Muscle of back (tissue), 11 donors: ENCODE data around the gene PIK3CA. TPM values are rescaled to one million over a fixed set of nuclear protein-coding genes. Genes with fewer than 3 reads are reported as not detected.

Source experiments
- DNase-seq, 3 donors: peaks; one replicate each; pipeline versions ENCODE4 v3.0.0 to v3.0.0-alpha.2; 2013
- polyA plus RNA-seq, 10 donors: library from polyadenylated mRNA; unstranded; fragments of 120-200 nt; gene quantifications; one replicate each; pipeline ENCODE4 v1.2.1, GENCODE V29; 2013; ENCODE audit not compliant: insufficient read length in 10 of 10

Gene PIK3CA
- polyA plus RNA-seq, 10 donors = 20.1 to 30.0 (median 24.2) TPM

DNA sequence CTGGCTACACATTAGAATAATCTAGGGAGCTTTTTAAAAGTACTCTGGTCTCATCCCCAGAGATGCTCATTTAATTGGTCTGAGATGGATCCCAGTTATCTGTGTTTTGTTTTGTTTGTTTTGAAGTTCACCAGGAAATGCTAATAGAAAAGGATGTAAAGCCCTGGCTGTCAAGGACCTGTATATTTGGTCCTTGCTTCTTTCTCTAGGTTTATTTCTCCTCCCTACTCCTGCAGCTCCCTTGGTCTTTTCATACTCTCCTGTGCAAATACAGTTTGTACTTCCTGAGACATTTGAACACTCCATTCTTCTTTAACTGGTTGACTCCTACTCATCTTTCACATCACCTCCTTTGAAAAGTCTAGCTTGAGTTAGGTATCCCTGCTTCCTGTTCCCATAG is 3.3 kb downstream of the PIK3CA start:
- no peak for DNase-seq

DNA sequence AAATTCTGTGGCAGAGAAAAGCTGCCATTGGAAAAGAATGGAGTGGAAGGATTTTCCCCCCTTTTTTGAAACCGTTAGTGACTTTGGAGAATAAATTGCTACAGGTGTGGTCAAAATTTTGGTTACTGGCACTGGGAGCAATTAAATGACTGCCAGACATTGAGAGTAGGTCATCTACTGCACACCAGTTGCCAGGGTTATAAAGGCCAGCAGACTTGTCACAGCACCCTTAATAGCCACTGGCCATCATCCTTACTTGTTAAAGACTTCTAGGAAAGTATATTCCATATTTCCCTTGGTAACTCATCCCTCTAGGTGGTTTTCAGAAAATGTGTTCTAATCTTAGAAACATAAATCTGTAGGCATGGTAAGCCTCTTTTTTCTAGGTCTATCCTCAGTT is 8.0 kb downstream of the PIK3CA start:
- no peak for DNase-seq

DNA sequence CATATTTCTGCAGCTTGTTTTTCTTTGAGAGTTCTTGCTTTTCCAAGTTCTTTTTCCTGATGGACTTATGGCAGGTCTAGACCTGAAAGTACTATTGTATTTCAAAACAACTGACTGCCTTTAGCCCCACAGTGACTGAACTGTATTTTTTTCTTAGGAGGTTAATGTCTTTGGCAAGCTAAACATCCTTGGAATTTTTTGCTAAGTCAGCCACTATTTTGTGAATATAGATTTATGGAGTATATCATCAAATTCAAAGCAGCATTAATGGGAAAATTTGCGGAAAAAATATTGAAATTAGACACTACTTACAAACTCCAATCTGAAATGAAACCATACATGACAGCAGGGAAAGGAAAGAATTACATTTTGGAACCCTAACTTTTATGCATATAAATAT is 8.6 kb downstream of the PIK3CA start:
- no peak for DNase-seq

DNA sequence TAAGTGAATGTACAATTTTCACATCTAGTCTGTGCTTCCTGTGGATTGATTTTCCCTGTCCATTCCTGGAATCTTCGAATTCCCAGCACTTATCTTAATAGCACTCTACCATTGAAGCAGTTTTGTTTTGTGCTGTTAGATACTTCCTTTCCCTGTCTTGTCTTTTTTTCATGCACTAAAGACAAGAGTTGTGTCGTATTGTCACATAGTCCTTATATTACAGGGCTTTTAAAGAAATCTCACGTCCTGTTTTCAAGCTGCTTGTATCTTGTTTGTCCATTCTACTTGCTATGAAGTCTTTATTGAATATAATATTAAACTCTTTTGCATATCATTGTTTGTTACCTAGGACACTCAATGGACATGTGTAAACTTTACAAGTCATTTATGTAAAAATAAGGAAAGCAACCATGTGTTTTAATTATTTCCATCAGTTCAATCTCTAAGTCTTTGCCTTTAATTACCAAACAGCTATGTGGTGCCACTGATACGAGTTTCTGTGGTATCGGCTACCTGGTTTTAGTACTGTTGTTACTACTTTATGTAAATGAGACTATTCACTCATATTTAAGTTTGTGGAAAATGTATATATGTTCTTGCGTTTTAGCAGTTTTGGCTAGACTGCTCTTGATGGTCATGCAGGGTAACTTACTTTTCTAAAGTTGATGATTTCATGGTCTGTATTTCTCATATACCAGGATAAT is 10.3 kb downstream of the PIK3CA start:
- no peak for DNase-seq

DNA sequence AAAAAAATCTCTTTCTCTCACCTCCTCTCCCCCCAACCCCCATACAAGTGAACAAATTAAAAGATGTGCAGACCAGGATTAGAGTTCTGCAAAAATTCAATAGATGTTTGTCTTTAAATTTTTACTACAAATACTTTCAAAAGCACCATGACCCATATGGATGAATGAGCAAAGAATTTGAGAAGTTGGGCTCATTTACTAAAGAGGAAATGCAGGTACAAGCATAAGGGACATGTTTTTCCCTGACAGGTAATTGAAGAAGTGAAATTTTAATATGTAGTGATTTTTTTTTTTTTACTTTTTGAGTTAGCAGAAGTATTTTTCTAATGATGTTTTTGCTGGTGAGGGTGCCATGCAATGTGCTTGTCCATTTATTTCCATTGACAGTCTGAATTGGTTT is 15.3 kb downstream of the PIK3CA start:
- DNase-seq = no peak

DNA sequence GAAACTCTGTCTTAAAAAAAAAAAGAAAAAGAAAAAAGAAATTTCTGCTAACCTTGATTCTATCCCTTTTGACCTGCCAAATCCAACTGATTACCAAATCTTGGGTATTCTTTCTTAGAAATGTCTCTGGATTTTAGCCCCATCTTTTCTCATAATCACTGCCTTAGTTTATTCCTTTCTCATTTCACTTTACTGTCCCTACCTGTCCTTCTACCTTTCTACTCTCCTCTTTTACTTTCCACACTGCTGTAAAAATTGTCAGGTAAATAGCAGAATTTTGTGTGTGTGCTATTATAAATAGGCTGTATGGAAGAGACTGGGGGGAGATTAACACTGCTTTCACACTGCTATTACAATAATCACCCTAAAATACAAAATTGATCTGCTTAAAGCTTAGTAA is 16.7 kb downstream of the PIK3CA start:
- DNase-seq = no peak

DNA sequence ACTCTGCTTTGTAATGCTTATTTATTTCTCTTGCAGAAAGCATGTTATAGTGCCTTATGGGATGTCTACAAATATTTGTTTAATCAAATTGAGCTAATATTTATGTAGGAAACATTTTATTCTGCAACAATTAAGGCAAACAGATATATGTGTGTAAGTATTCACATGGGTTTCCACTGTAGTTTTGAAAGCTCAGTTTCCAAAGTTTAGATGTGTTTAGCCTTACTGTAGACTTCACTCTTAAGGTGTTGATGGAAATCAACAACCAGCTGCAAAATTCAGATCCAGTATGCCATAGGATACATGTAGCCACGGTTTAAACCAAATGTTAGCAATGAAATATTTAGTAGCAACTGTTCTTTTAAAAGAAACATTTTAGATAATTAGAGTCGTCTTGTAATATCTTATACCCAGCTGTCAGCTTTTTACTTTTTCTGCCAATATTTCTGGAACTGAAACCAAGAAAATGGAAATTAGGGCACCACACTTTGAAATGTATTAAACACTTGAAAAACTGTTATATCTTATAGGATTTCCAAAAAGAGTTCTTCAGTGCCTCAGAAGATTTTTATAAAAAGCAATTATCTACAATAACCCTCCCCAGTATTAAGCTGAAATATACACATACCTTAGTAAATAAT is 18.5 kb downstream of the PIK3CA start:
- no peak for DNase-seq

DNA sequence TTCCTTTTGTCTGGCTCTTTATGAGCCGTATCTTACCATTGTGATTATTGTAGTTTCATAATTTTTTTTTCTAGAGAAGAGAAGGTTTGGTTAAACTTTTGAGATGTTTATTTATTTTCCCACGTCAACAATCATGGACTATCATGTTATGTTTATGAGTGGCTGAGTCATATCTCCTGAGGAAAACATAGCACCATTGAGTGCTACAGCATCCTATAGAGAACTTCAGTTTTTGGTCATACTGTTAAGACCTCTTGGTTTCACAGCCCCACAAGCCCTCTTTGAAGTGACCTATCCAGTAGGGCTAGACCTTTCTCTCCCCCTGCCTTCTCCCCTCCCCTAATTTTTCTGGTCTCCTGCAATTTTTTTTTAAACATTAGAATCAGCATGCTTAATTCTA is 20.8 kb downstream of the PIK3CA start:
- DNase-seq = no peak

DNA sequence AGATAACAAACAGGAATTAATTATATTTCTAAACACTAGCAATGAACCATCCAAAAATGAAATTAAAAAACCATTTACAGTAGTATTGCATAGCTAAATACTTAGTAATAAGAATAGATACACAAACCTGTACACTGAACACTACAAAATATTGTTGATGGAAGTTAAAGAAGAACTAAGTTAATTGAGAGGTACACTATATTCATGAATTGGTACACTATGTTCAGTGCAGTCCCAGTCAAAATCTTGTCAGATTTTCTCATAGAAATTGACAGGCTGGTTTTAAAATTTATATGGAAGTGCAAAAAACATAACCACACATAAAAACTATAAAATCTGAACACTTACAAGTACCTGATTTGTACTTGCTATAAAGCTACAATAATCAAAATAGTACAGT is 24.4 kb downstream of the PIK3CA start:
- no peak for DNase-seq

DNA sequence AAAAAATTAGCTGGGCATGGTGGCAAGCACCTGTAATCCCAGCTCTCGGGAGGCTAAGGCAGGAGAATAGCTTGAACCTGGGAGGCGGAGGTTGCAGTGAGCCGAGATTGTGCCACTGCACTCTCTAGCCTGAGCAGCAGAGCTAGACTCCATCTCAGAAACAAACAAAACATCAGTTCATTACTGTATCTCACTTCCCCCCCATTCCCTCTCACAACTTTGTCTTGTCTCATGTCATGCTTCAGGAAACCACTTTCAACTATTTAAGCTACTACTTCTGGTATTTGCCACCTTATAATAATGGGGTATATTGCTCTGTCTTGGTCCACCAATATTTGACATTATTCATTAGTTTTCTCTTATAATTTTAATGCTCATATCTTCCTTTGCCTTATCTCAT is 26.2 kb downstream of the PIK3CA start:
- no peak for DNase-seq

DNA sequence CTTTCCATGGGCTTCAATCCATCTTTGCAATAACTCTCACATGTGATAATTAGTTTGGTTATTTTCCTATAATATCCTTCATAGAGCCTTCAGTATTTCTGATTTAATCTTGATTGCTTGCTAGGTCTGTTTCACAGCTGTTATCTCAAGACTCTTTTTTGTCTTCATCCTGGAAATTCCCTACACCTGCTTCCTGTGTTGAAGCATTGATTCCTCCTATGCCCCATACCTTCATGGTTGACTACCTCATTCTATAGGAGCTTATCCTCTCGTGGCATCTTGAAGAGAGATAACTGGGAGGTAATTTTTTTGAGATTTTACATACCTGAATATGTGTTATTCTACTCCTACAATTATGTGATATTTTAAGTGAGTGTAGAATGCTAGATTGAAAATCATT is 26.7 kb downstream of the PIK3CA start:
- no peak for DNase-seq

DNA sequence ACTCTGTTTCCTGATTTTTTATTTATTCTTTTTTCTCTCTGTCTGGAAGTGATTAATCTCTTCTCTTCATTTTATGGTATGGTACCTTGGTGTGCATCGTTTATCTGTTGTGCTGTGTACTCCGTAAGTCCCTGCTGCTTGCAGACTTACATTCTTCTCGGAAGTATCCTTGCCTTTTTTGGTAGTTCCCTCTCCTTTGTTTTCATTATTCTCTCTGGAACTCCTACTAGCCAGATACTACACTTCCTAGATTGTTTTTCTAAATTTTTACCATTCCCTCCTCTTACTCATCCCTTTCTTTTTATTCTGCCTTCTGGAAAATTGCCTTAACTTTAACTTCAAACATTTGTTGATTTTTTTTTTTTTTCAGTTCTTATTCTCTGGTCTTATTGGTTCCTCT is 27.2 kb downstream of the PIK3CA start:
- DNase-seq = no peak

DNA sequence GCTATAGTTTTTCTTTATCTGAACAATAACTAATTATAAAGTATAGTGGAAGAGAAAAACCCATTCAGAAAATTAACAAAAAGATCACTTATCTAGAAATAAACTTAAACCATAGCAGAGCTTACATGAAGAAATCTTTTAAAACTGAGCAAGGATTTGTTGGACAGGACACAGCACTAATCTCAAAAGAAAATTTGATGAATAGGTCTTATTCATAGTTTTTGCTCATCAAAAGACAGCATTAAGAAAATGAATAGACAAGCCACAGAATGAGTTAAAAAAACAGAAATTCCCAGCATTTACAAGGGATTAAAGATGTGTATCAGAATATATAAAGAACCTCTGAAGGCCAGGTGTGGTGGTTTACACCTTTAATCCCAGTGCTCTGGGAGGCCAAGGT is 29.5 kb downstream of the PIK3CA start:
- no peak for DNase-seq

DNA sequence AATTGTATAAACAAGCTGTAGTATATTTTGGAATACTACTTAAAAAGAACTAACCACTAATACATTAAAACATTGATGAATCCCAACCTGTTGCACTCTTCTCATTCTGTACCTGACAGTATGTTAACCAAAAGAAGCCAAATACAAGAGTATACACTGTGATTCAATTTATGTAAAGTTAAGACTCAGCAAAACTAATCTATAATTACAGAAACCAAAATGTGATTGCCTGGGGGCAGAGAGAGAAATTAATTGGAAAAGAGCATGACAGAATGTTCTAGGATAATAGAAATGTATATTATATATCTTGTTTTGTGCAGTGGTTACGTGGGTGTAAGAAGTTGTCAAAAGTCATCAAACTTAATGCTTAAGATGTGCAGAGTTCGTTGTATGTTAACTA is 31.1 kb downstream of the PIK3CA start:
- DNase-seq = no peak

DNA sequence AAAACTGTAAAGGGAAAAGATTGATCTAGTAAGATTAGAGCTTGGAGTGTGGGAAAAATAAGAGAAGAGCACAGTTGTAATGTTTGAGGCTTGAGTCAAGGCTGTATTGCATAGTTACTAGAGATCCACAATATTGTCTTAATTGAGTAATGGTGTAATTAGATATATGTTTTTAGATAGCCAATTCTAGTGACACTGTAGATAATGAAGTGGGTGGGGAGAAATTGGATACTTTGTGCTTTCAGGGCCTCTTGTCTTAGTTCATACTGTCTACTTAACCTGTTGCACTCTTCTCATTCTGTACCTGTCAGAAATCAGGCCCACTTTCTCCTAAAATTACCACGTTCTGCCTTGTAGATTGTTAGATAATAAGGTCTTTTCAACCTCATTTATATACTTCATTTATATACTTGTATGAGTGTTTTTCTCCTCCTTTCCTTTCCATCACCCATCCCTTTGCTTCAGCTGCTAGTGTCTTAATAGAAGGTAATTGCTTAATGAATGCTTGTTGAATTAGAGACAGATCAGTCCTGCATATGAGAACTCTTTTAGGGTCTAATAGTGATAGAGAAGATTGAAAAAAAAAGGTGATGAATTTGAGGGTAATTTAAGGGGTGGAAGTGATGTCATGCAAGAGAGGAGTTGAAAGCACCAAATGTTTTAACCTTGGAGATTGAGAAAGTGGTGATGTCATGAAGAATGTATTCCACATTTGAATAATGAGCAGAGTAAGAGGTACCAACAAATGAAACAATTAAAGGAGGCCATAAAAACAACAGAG is 32.0 kb downstream of the PIK3CA start:
- no peak for DNase-seq

DNA sequence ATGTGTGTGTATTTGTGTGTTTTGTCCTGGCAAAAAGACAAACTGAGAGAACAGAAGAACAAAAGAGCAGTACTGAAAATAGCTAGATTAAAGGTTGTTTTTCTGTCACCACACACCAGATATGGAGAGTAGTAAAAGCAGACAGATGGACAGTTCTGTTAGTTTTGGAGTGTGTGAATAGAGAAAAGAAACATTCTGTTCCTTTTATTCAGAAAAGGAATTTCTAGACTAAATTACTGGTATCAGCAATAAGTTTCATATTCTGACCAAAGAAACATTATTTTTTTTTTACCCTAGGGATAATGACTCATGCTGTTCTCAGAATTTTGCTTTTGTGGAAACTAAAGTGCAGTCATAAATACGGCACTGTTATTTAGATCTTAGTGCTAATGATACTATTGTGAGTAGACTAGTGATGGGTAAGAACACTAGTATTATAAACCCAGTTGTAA is 32.9 kb downstream of the PIK3CA start:
- peak; percentile 51 to 76 (median 53) for DNase-seq

DNA sequence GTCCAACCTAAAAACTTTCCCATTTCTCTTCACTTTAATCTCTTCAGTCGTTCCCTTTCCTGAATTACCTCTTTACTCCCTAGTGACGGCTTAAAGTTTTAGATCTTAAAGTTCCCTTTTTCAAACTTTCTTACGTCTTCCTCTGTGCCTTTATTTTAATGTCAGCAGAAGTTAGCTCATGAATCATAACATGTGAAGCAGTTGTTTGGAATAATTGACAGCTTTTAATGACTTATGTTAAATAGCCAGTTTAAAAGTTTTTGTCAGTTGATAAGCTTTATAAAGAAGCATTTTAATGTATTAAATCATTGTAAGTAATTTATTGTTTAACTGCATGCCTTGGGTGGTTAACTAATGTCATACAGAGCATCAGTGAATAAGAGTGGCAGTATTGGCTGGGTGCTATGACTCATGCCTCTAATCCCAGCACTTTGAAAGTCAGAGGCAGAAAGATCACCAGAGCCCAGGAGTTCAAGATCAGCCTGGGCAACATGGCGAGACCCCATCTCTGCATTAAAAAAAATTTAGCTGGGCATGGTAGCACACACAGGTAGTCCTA is 33.9 kb downstream of the PIK3CA start:
- no peak for DNase-seq

DNA sequence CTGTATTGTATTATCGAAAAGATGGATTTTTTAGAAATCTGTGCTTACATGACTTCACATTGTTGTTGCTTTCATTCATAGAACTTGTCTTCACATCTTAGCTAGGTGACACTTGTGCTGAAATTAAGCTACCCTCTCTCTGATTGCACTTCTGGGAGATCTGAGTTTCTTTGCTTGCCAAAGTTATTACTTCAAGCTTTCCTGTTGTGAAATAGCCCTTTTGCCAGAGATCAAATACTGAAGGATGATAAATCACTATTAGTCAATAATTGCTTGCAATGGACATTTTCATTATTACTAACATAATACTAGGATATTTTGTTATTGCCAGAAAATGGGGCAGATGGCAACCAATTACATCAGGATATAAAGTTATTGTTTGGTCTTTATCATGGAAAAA is 34.7 kb downstream of the PIK3CA start:
- no peak for DNase-seq

DNA sequence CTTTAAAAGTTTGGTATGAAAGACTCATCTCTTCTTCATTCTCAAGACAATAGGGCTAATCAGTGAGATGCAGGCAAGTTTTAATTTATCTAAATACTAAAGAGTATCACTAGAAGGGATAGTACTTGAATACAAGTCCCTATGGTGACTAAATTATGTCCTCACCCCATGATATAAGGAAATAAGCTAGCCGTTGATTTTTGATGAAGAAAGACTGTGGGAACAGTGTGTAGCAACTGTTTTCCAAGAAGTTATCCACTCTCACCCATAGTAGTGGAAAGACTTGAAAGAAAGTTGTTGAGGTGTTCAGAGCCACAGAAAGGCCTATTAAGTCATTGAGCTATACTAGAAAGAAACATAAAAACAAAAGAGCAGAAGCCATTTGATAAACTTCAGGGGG is 36.7 kb downstream of the PIK3CA start:
- DNase-seq = no peak

DNA sequence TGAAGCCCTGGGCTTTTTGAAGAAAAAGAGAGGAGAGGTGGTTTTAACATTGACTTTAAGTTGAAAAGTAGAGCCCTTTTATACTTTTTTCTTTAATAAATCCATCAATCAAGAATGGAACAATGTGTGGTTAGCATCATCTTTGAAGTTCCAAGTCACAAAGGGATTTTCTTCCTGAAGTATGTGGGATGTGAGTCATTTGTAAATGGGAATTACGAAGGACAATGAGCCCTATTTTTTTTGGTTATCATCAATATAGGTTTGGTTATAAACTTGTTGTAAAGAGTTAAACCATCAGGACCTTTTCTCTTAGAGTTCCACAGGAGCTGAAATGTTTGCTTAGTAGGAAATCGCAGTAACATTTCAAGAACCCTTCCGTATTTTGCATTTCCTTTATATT is 38.3 kb downstream of the PIK3CA start:
- no peak for DNase-seq

DNA sequence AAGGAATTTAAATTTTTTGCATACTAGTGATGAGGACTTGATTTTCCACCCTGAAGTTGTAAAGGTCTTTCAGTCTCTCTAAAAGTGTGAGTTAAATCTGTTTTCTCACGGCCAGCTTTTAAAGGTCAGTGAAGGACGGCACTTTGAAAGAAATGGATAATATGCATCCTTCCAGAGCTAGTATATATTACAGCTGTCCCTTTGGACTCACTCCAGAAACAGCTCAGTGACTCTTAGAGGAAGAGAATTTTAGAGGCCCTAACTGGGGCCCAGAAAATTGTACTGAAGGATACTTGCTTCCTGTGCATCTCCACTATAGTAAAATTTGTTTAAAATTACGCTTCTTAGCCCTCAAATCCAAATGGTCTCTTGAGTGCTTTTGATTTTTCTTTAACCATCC is 41.6 kb downstream of the PIK3CA start:
- DNase-seq = peak; percentile 85 to 93 (median 87)

DNA sequence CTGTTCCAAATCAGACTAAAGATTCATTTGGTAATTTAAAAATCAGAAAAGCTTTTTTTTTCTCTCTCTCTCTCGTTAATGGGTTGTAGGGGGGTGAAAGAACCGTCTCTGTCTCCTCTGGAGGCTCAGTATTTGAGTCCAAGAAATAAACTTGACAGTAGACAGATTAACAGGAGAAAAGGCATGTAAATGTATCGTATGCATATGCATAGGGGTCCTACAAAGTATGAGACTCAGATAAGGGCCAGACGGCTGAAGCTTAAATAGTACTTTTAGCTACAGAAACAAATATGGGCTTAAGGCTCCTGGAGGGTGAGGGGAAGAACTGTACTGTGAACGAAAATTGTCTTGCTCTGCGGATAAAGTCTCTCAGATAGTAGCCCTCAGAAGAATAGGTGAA is 42.4 kb downstream of the PIK3CA start:
- DNase-seq = no peak

DNA sequence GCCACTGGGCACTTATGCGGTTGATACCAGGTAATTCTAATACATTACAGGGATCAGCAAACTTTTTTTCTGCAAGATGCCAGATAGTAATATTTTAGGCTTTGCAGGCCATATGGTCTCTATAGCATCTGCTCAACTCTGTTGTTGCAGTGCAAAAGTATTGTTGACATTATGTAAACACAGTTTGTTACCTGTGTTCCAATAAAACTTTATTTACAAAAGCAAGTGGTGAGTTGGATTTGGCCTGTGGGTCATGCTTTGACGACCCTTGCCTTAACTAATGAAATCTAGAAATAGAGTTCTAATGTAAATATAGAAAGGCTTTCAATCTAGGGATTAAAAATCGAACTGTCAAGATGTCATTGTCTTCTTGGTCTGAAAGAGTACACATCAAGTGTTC is 44.4 kb downstream of the PIK3CA start:
- no peak for DNase-seq
